ENCODE results near the gene SFI1.

- no peak for TF ChIP-seq POLR2AphosphoS5 (IDR thresholded peaks at IDR 0.05; ENCODE audit: low read depth, low read length)
- TF ChIP-seq REST (IDR thresholded peaks at IDR 0.05; ENCODE audit: low read depth) = no peak
- no peak for TF ChIP-seq CTCF (IDR thresholded peaks at IDR 0.05 in 2 of 3, conservative IDR thresholded peaks at IDR 0.05 in 1 of 3; ENCODE audit: borderline replicate concordance in 1 of 3, insufficient read depth in 1 of 3, low read depth in 2 of 3, low read length in 2 of 3)
- TF ChIP-seq SRF (IDR thresholded peaks at IDR 0.05; ENCODE audit: low read depth) = no peak
- no peak for TF ChIP-seq POLR2A (IDR thresholded peaks at IDR 0.05; ENCODE audit: borderline replicate concordance, extremely low read depth, insufficient read depth, insufficient read length)
- no peak for TF ChIP-seq RAD21 (IDR thresholded peaks at IDR 0.05; ENCODE audit: low read depth)
- no peak for TF ChIP-seq ZBTB33 (IDR thresholded peaks at IDR 0.05; ENCODE audit: extremely low read depth, insufficient replicate concordance, low read length)
- TF ChIP-seq ATF3 (IDR thresholded peaks at IDR 0.05) = no peak
- TF ChIP-seq EGR1 (IDR thresholded peaks at IDR 0.05; ENCODE audit: low read depth) = no peak
- no peak for TF ChIP-seq TCF7L2 (IDR thresholded peaks at IDR 0.05; ENCODE audit: borderline replicate concordance, extremely low read depth, insufficient read depth, insufficient read length)
Observed at GRCh38 chr22:31583861-31584485, 87.6 kb downstream of the SFI1 start.

Measured in HCT116 (cell line).